Activated CD4-positive, alpha-beta T cell treated with anti-CD3 and anti-CD28 coated beads, Interleukin-2, amount 50 U/mL, for 48 hours (primary cell): ENCODE results near the gene CCDC33.

Experiments used
- DNase-seq, 2 experiments: peaks; one replicate each; pipeline ENCODE4 v3.0.0-alpha.2; 2020

CCDC33 gene

DNA sequence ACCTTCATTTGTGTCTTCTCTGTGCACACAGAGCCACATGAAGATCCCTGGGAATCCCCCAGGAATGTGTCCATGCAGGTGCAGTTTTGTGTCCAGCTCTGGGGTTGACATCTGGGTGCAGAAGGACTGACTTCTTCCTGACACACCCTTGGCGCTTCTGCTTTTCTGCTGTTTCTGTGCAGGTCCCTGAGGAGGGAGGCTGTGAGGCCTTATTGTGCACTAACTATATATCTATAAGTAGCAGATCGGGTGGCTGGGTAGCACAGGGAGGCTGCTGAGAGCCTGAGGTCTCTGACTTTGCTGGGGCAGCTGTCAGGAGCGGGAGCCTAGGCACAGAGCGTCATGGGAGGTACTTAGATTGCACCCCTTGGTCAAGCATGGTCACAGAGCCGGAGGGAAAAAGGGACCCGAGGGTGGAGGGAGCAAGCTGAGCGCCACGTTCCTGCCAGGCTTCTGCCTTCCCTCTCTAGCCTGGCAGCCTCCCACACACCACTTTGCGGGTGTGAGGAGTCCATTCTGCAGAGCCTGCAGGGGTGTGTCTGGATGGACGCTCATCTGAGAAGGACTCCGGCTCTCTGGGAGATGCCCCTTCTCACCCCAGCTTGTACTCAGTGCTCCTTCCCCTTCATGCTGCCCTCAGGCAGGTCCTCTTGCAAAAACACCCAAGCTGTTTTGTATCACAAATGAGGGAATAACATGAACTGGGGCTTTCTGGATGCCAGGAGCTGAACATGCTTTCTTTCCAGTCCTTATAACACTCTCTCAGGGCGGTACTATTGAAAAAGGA, 23.9 kb downstream of the CCDC33 start:
- no peak for DNase-seq

DNA sequence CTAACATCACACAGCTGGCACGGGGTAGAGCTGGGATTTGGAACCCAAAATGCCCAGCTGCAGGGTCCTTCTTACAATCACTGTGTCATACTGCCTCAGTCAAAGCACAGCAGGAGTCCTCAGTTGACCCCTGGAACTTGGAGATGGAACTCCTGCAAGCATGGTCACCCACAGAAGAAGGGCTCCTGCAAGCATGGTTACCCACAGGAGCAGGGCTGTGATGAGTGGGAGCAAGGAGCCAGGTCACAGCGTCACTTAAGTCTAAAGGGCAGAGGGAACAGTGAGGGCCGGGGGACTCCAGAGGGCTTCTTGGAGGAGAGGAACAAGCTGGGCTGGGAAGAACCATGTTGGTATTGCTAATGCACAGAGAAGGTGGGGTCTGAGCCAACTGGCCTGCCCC, 24.9 kb downstream of the CCDC33 start:
- DNase-seq: no peak

DNA sequence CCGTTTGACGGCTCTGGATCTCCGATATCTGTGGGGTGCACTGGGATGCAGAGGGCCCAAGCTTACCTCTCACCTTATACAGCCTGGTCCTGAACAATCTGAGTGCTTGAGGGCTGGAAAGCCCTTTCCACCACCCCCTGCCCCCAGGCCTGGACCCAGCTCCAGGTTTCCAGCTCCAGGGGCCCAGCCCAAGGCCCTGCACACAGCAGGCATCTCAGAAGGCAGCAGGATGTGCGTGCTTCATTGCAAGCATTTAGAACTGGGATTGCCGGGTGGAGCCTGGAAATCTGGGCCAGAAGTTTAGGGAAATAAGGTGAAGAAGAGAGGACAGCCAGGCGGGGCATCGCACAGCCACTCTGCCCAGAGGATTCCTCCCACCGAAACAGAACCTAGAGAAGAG, 25.6 kb downstream of the CCDC33 start:
- DNase-seq: no peak

DNA sequence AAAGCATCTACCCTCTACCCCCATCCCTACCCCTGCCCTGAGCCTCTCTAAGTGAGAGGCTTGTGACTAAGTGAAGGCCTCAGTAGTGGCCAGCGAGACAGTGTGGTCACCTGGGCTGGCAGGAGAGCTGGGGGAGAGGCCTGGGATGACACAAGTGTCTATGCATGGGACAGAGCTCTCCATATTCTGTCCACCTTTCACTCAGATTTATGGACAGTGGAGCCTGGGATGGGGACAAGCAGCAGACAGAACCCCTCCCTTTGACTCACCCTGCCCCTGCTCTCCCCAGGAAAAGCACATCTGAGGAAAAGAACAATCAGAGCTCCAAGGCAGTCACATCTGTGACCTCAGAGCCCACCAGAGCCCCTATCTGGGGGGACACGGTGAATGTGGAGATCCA, 26.0 kb downstream of the CCDC33 start:
- no peak for DNase-seq

DNA sequence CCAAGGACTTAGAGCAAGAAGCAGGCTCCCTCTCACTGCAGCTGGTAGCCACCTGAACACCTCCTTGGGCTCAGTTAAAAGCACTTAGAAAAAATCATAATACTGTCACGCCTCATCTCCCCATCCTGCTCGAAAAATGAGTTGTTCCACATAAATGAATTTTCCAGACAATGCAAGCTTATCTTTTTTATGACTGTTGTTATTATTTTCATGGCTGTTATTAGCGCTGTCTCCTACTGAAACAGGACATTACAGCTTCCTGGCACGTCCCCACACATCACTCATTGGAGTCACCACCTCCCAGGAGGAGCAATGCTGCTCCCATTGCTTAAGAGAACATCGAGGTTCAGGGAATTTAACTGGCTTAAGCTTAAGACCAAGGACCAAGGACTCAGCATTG, 26.5 kb downstream of the CCDC33 start:
- no peak for DNase-seq

DNA sequence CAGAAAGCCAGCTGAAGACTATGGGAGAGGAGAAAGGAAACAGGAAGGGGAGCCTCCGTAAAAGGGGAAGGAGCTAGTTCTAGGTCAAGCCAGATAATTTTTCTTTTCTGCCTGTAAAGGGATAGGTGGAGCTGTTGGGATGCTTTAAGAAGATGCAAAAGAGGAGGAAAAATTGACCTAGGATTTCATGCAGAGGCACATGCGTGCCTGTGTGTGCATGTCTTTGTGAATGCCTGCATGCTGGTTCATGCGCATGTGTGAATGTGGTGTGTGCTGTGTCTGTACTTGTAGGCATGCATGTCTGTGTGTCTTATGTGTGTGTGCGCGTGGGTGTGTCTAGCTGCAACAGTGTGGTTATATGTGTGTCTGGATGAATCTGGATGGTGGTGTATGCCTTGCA, 27.3 kb downstream of the CCDC33 start:
- DNase-seq: no peak

DNA sequence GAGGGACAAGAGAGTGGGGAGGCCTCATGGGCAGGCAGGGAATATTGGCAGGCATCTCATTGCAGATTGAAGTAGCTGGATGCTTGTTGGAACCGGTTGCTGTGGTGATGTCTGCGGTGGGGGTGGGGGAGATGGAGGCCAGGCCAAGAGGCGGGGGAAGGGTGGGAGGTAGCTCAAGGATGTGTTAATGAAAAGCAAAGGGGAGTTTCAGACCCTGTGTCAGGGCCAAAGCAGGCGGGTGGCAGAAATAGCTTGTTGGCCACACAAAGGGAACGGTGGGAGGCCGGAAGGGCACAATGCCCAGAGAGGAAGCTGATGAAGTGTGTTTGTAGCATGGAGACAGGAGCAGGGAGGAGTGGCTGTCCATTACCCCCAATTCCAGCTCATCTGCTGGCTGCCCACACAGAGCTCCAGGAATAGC, 28.0 kb downstream of the CCDC33 start:
- no peak for DNase-seq

DNA sequence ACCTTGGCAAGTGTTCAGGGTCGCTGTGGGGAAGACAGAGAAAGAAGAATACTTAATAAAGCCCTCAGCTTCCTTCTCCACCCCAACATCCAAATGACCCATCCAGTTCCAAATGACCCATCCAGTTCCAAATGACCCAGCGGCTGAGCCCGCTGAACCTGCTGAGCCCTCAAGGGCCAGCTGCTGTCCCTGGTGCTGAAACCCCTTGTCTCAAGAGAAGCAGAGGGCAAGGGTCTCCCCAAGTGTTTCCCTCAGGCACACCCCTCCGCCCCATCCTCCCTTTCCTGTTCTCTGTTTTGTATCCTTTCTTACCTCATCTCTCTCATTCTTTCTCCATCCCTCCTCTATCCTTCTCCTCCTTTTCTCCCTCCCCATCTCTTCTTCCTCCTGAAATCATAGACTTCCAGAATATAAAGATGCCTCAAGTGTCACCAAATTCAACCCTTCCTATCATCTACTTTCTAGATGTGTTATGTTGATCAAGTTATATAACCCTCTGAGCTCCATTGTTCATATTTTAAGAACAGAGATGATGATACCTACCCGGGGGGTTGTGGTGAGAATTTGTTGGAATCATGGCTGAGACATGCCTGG, 29.0 kb downstream of the CCDC33 start:
- DNase-seq: peak in 1 of 2 experiments; percentile 13

DNA sequence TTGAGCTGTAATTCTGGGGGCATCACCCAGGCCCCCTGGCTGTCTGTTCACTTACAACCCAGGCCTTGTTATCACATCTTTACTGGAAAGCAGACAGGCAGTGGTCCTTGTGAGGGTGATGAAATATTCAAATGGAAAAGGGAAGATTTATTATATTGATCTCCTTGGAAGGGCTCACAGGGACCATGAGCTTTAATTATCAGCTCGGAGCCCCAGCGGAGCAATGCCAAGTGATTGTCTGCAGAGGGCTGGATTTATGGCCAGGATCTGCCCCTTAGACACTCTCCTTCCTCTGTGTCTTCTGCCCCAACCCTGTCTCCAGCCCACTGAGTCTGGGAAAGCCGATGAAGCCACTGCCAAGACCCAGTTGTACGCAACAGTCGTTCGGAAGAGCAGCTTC, 31.9 kb downstream of the CCDC33 start:
- no peak for DNase-seq

DNA sequence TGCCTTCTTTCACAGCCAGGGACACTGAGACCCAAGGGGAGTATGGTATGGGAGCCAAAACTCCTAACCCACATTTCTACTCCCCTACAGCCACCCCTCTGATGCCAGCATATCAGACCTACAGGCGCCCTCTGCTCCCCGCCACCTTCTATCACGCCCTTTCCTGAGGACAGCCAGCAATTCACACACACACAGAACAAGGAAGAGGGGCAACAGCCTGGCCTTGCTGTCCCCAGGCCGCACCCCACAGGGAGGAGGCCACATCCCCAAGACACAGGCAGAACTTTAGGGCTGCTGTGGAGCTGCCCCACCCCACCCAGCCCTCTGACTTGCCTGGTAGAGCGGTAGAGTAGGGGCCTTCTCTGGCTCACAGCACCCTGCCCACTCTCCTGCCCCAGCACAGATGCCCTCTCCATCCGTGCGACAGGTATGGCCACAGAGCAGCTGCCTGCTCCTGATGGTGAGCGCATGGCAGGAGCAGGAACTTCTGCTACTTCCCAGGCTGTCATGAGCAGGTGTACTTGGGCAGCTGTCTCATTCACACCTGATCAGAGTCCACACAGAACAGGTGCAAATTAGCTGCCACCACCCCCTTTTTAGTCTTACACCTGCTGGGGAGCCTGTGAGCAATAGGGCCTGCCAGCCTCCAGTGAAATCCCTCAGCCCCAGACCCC, 33.4 kb downstream of the CCDC33 start:
- DNase-seq: no peak

DNA sequence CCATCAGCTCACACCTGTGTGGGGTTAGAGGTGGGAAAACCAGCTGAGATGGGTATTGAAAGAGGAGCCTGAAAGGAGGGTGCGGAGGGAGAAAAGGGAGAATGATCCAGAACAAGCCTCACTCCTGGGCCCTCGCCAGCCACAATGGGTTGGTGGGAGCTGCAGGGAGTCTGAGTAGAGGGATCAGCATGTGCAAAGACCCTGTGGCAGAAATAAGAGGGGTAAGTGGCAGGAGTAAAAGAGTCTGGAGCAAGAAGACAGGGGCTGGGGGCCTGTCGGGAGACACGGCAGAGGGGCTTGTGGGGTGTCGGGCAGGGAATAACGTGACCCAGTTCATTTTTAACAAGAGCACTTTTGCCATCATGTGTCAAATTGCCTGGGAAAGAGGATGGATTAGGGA, 34.0 kb downstream of the CCDC33 start:
- DNase-seq: no peak

DNA sequence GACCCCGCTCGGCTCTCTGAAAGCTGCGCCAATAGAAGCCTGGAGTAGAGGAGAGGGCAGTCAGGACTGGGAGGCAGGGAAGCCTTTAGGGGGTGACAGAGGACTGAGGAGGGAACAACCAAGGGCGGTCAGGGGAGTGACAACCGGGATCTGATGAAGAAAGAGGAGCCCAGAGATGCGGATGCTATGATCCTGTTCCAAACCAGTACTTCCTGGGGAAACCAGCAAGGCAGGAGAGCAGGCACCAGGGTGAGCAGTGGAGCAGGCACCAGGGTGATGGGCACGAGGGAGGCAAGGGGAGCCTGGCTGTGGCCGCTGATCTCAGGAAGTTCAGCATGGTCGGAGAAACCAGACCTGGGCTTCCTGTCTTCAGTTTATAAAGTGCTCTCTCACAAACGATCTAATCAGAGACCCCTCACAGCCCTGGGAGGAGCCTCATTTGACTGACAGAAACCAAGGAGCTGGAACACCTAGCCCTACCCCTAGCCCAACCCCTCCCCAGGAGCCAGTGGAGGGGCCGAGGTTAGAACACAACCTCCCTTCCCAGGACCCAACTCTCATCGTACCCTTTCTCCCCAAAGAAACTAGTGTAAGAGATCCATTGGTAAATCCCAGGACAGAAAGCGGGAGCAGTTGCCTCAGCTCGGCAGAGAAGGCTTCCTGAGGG, 34.9 kb downstream of the CCDC33 start:
- no peak for DNase-seq

DNA sequence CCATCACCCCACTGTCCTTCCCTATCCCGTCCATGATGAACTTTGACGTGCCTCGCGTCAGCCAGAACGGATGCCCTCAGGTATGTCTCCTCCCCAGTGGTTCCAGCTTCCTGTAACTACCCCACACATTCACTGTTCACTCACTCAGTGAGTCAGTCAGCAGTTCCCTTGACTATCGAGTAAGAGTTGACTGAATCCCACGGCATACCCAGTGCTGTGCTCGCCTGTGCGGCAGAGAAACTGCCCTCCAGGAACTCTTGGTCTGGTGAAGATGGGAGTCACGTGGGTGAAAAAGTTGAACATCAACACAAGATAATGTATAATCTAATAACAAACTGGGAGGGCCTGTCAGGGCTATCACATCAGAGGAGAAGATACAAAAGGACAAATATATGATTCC, 36.7 kb downstream of the CCDC33 start:
- DNase-seq: no peak

DNA sequence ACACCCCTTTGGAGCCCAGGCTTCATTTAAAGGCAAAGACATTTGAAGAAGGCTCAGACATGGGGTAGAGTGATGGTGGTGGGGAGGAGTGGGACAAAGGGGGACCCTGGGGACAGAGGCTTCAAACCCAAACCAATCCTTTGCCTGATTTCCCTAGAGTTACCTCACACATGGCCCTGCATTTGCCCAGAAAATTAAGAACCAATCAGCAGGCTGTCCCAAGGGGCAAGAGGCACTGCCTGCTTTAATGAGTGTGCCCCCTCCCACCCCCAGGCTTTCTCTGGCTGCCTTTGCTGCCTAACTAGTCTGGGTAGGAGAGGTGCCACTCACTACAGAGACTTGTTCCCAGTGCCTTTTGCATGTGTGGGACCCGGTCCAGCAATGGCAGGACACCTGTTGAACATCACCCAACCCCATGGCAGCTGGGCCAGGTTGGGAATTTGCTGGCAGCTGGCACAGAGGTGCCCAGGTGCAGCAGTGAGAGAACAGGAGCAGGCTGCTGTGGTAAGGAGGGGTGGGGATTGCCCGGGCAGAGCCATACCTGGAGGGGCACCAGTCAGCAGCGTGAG, 38.4 kb downstream of the CCDC33 start:
- no peak for DNase-seq

DNA sequence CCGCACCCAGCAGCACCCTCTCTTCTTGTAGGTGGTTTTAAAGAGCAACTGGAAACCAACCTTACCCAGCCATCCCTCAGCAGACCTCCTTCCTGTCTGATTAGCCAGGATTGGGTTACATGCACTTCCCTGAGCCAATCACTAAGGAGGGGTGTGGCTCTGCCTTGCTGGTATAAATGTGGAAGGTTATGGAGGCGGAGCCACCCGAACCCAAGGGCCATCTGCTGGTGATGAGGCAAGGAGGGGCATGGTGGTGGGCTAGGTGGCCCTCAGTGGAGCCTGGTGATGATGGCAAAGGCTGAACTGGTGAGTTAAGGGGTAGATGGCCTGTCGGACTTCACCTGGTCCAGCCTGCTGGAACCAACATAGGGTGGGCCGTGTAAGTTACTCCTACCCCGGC, 39.8 kb downstream of the CCDC33 start:
- no peak for DNase-seq

DNA sequence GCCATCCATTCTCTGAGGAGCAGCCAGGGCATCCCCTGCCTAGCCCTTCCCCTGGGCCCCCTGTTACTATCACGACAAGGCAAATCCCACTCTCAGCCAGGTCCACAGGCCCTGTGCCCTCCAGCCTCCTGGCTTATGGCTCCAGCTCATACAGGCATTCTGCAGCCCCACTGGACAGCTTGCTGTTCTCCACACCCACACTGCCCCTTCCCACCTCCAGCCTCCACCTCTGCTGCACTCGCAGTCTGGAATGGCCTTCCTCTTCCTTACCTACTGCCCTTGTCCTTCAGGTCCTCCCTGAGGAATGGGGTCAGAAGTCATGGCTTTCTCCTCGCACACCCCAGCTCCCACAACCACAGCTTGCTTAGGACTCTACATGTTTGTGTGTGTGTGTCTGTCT, 40.4 kb downstream of the CCDC33 start:
- no peak for DNase-seq

DNA sequence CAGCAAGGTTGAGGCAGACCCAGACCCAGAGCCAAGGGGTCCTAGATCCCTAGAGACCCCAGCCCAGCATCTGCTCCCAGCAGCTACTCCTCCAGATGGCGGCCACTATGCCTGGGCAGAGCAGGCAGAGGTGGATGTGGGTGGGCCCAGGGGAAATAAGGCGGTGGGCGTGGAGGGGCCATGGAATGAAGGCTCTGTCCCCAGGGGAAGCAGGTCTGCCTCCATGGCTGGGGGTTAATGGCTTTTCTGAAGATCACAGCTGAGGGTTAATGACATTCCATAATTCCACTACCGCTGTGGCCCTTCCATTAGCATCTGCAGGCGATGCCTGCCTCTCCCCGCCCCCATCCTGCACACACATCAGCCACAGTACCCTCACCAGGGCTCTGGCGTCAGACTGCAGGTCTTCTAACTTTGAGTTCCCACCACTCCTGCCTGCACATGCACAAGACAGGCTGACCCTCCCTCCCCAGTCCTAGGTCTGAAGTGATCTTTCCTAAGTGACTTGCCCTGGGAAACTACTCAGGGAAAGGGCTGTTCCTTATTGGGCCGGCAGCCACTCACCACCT, 41.2 kb downstream of the CCDC33 start:
- no peak for DNase-seq

DNA sequence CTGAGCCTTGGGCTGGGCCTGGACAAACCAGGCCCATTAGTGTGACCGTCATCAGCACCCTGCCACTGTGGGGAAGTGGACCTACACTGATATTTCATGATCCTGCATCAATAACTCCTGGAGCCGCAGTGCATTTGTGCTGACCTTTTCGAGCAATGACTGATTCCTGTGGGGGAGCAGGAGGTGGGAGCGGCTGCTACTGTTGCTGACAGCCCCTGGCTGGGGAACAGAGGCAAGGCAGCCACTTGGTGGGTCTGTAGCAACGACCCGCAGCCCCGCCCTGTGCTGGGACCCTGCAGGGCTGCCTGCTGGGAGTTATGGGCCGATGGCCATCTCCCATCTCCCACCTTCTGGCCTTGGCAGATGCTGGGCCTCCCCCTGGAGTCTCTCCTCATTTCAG, 42.1 kb downstream of the CCDC33 start:
- DNase-seq: no peak

DNA sequence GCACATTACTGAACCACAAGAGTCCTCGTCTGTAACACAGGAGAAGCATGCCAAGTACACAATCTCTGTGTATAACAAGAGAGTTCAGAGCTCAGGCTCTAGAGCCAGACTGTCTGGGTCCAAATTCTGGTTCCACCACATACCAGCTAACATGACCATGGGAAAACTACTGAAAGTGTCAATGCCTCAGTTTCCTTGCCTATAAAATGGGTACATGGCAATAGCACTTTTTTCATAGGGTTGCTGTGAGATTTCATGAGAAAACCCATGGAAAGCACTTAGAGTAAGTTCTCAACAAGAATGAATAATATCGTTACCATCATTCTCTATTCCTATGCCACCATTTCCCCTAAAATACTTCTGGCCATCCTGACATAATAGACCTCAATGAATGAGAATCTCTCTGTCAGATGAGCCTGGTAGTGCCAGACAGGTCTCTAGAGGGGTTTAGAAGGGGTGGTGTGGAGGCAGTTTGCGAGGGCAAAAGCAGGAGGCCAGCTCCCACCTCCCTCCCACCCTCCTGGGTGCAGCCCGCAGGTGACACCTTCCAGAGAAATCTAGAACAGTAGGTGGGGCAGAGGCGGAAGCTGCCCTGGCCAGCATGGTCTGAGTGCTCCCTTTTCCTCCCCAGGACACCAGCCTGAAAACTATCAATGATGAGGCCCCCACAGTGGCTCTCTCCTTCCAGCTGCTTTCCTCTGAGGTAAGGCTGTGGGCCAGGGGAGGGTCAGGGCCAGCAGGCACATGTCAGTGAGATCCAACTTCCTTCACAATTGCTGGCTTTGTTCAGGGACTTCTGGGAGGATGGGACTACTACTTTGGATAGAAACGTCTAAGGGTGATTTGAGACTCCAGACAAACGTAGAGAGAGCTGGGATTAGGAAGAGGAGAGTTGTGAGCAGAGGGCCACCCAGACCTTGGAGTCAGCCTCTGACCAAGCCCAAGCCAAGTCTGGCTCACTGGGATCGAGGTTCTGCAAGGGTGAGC, 45.3 kb downstream of the CCDC33 start:
- DNase-seq: no peak

DNA sequence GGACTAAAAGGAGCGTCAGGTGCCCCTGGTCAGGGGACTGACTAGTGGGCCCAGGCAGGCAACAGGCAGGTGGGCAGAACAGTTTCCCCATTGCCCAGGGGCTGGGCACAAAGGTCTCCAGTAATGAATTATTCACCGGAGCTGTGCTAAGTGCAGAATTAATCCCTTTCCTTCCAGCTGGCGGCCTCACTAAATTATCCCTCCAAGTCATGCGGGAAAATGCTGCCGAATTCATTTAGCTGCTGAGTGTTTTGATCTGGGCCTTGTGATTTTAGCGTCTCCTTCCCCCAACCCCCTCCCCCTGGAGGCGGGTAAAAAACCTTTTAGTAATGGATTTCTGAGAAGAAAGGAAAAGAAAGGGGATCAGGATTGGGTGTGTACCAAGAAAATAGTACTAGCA, 47.2 kb downstream of the CCDC33 start:
- DNase-seq: no peak

DNA sequence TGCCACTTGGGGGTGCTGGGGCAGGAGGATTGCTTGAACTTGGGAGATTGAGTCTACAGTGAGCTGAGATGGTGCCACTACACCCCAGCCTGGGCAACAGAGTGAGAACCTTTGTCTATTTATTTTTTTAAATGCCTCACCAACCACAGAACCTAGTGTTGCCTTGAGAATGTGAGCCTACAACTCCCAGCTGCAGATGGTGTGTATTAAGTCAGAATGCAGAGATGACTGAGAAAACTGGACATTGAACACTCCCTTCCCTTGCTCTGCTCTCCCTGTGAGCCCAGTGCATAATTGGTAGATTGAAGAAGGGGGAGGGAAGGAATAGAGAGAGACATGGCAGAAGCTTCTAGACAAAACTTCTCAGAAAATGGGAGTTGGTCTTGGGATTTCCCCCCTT, 53.5 kb downstream of the CCDC33 start:
- DNase-seq: no peak

DNA sequence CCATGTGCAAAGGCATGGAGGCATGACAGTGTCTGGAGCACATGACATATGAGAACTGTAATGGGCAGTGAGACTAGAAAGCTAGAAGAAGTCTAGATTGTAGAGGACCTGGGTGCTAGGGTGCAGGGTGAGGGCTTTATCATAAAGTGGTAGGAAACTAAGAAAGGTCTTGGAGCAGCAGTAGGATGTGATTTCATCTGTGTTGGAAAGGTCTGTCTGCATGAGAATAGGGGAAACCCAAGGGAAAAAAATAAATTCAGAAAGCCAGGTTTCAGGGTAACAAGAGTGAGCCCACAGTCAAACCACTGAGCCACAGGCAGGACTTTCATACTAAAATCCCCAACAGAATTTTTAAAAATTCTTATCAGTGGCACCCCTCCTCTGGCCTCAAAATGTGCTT, 54.5 kb downstream of the CCDC33 start:
- DNase-seq: no peak
